SH-SY5Y (cell line): ENCODE measurements around the gene NANP.

Experiments used
- GATA2 ChIP-seq: IDR thresholded peaks from 2 replicates; pipeline ENCODE4 v1.6.1; 2011; ENCODE audit warnings: mild to moderate bottlenecking, low read depth, low read length
- GATA3 ChIP-seq: IDR thresholded peaks from 2 replicates; pipeline ENCODE4 v1.6.1; 2011; ENCODE audit warnings: low read depth, mild to moderate bottlenecking, low read length, moderate library complexity

DNA sequence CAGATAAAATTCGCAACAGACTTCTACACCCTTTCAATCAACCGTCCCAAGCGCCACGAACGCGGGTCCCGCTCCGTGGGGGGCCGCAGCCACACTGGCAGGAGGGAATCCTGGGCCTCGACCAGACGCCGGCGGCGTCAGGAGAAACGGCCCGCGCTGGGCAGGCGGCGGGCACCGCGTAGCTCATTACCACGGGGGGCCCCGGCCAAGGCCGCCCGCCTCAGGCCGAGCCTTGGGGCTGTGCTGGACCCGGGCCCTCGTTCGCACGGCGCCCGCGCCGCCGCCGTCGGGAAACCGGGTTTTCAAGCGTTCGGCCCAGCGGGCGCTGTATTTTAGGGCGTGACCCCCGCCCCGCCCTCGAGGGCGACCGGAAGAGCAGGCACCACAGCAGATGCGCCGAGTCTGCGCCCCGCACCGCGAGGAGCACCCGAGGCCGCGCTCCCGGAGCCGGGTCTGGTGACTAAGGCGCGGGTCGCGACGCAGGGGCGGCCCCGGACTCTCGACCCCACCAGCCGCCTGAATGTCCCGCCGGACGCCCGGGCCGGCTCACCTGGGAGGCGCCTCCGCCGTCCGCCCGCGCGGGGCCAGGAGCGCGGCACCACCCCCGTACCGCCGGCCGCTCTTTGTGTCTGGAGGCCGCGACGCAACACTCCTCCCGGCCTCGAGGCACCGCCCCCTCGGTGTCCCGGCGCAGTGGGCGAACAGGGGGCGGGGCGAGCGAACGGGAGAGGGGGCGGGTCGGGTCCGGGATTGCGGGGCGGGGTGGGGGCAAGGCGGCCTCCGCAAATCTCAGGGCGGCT lies 38.7 kb downstream of the NANP start, which contains the start of gene NINL:
- TF ChIP-seq GATA2 (no peak), GATA3 (no peak)
